Measurements from ENCODE around the gene PTP4A1. TPM values are rescaled to one million over a fixed set of nuclear protein-coding genes. Genes with fewer than 3 reads are reported as not detected.

Gene PTP4A1
- total RNA-seq, 1 donor, result 24.2 TPM

- H3K9me3 ChIP-seq (ENCODE audit: low read depth, low read length), result no peaks in the 10 kb centered on the region
- H4K20me1 ChIP-seq (ENCODE audit: insufficient read depth, low read length), result peaks cover 37% of the 10 kb centered on the region
- H2AFZ ChIP-seq (ENCODE audit: low read length), result peak overlapping the region; percentile 2
- peaks cover 20% of the 10 kb centered on the region for H3K4me1 ChIP-seq (ENCODE audit: insufficient read depth, low read length)
- peaks cover 21% of the 10 kb centered on the region for H3K36me3 ChIP-seq (ENCODE audit: insufficient read depth, low read length)
- H3K4me2 ChIP-seq (ENCODE audit: insufficient read depth, low read length), result peak overlapping the region; percentile 94
- no peak for TF ChIP-seq CTCF (IDR thresholded peaks at IDR 0.05; ENCODE audit: extremely low read depth, low read depth, low read length)
- H3K4me3 ChIP-seq (ENCODE audit: insufficient read depth, low read length), result peak overlapping the region; percentile 90
- no peaks in the 10 kb centered on the region for H3K27me3 ChIP-seq (ENCODE audit: insufficient read depth, low read length)
- H3K27ac ChIP-seq (ENCODE audit: low read depth, low read length), result peak overlapping the region; percentile 92
- peak; percentile 84 for DNase-seq (ENCODE audit: insufficient read length, low spot score, missing footprints)
- H3K79me2 ChIP-seq (ENCODE audit: insufficient read depth, low read length), result peaks cover 55% of the 10 kb centered on the region
Measured at GRCh38 chr6:63573076-63573898, 1.0 kb downstream of the PTP4A1 start.

- Histone ChIP-seq H2AFZ (ENCODE audit: low read length) (no peak overlapping the region), H4K20me1 (ENCODE audit: insufficient read depth, low read length) (peaks cover 37% of the 10 kb centered on the region), H3K4me3 (ENCODE audit: insufficient read depth, low read length) (peak overlapping the region; percentile 90), H3K9me3 (ENCODE audit: low read depth, low read length) (no peaks in the 10 kb centered on the region), H3K4me1 (ENCODE audit: insufficient read depth, low read length) (peaks cover 20% of the 10 kb centered on the region), H3K27me3 (ENCODE audit: insufficient read depth, low read length) (no peaks in the 10 kb centered on the region), H3K27ac (ENCODE audit: low read depth, low read length) (peak overlapping the region; percentile 92), H3K79me2 (ENCODE audit: insufficient read depth, low read length) (peaks cover 56% of the 10 kb centered on the region), H3K4me2 (ENCODE audit: insufficient read depth, low read length) (peak overlapping the region; percentile 94), H3K36me3 (ENCODE audit: insufficient read depth, low read length) (peaks cover 28% of the 10 kb centered on the region)
- DNase-seq (ENCODE audit: insufficient read length, low spot score, missing footprints), result peak; percentile 62
- TF ChIP-seq CTCF (IDR thresholded peaks at IDR 0.05; ENCODE audit: extremely low read depth, low read depth, low read length), result peak; percentile 73
Measured at GRCh38 chr6:63573899-63574553, 1.7 kb downstream of the PTP4A1 start.

- no peak for DNase-seq (ENCODE audit: insufficient read length, low spot score, missing footprints)
- peak overlapping the region; percentile 90 for H3K4me3 ChIP-seq (ENCODE audit: insufficient read depth, low read length)
- H3K4me2 ChIP-seq (ENCODE audit: insufficient read depth, low read length), result peak overlapping the region; percentile 94
- H2AFZ ChIP-seq (ENCODE audit: low read length), result no peak overlapping the region
- H3K36me3 ChIP-seq (ENCODE audit: insufficient read depth, low read length), result peaks cover 33% of the 10 kb centered on the region
- peaks cover 20% of the 10 kb centered on the region for H3K4me1 ChIP-seq (ENCODE audit: insufficient read depth, low read length)
- peaks cover 56% of the 10 kb centered on the region for H3K79me2 ChIP-seq (ENCODE audit: insufficient read depth, low read length)
- H4K20me1 ChIP-seq (ENCODE audit: insufficient read depth, low read length), result peaks cover 37% of the 10 kb centered on the region
- H3K27ac ChIP-seq (ENCODE audit: low read depth, low read length), result peak overlapping the region; percentile 92
- H3K9me3 ChIP-seq (ENCODE audit: low read depth, low read length), result no peaks in the 10 kb centered on the region
- no peak for TF ChIP-seq CTCF (IDR thresholded peaks at IDR 0.05; ENCODE audit: extremely low read depth, low read depth, low read length)
- no peaks in the 10 kb centered on the region for H3K27me3 ChIP-seq (ENCODE audit: insufficient read depth, low read length)
Measured at GRCh38 chr6:63574554-63574900, 2.2 kb downstream of the PTP4A1 start.

GRCh38 chr6:63576147-63576772, 4.0 kb downstream of the PTP4A1 start:
- Histone ChIP-seq H3K4me2 (ENCODE audit: insufficient read depth, low read length) (peak overlapping the region; percentile 15), H3K27me3 (ENCODE audit: insufficient read depth, low read length) (no peaks in the 10 kb centered on the region), H3K9me3 (ENCODE audit: low read depth, low read length) (no peaks in the 10 kb centered on the region), H3K36me3 (ENCODE audit: insufficient read depth, low read length) (peaks cover 50% of the 10 kb centered on the region), H4K20me1 (ENCODE audit: insufficient read depth, low read length) (peaks cover 46% of the 10 kb centered on the region), H3K4me1 (ENCODE audit: insufficient read depth, low read length) (peaks cover 20% of the 10 kb centered on the region), H3K4me3 (ENCODE audit: insufficient read depth, low read length) (peak overlapping the region; percentile 5), H3K79me2 (ENCODE audit: insufficient read depth, low read length) (peaks cover 56% of the 10 kb centered on the region), H3K27ac (ENCODE audit: low read depth, low read length) (no peak overlapping the region), H2AFZ (ENCODE audit: low read length) (no peak overlapping the region)
- DNase-seq (ENCODE audit: insufficient read length, low spot score, missing footprints), result peak; percentile 64
- no peak for TF ChIP-seq CTCF (IDR thresholded peaks at IDR 0.05; ENCODE audit: extremely low read depth, low read depth, low read length)

Measured in osteoblast (primary cell).